Activated naive CD8-positive, alpha-beta T cell treated with anti-CD3 and anti-CD28 coated beads for 36 hours (primary cell): Measurements from ENCODE around the gene PTAR1. TPM values are rescaled to one million over a fixed set of nuclear protein-coding genes. Genes with fewer than 3 reads are reported as not detected.

ENCODE experiments used
- DNase-seq: peaks from one replicate; pipeline ENCODE4 v3.0.0; 2021
- H3K27ac Mint-ChIP-seq: one replicate; pipeline ENCODE4 v1.8.0; 2022; ENCODE audit warnings: mild to moderate bottlenecking, moderate library complexity, mixed read lengths
- H3K27me3 Mint-ChIP-seq: one replicate; pipeline ENCODE4 v1.8.0; 2022; ENCODE audit warnings: mild to moderate bottlenecking, mixed read lengths
- H3K36me3 Mint-ChIP-seq: one replicate; pipeline ENCODE4 v1.8.0; 2021; ENCODE audit warnings: mild to moderate bottlenecking, mixed read lengths
- H3K4me1 Mint-ChIP-seq: one replicate; pipeline ENCODE4 v1.8.0; 2021; ENCODE audit warnings: mixed read lengths
- H3K4me3 Mint-ChIP-seq: one replicate; pipeline ENCODE4 v1.8.0; 2022; ENCODE audit warnings: mild to moderate bottlenecking, moderate library complexity, mixed read lengths
- H3K9me3 Mint-ChIP-seq: one replicate; pipeline ENCODE4 v1.8.0; 2022; ENCODE audit warnings: mixed read lengths
- total RNA-seq, 2 experiments: library from RNA; stranded (reverse); gene quantifications; one replicate each; pipeline ENCODE4 v1.2.3, GENCODE V29; 2021

The PTAR1 gene
- total RNA-seq, 2 experiments from 2014 or later: 27.1 to 27.7 TPM

DNA sequence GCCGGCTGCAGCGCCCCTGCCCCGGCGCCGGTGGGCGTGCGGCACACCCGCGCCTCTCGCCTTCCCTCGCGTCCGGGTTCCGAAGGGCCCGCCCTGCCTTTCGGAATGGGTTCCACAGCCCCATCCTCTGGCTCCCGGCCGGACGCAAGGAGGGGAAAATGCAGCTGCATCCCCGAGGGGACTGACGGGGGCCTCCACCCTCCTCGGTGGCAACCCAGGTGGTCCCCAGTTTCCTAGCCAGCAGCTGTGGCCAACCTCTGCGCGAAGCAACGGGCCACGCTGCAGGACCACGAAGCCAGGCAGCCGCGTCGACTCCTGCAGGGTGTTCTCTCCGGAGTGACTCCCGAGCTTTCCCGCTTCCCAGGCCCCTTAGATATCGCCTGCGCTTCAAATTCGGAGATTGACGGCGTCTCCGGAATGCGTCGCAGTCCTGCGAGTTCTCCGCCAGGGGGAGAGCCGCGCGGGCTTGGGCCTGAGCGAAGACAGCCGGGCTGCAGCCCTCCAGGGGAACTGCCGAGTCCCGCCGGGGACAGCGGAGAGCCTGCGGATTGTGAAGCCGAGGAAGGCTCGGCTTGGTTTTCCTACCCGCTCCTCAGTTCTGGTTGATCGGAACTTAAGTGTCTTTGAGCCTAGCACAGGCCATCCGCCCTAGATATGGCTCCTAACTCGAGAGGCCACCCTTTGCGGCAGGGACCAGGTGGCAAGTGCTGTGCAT, 87.1 kb downstream of the PTAR1 start:
- DNase-seq: peak; percentile 79
- H3K4me3 Mint-ChIP-seq: peak overlapping the region; percentile 73
- peaks cover 5% of the 10 kb centered on the region for H3K4me1 Mint-ChIP-seq
- H3K36me3 Mint-ChIP-seq: no peaks in the 10 kb centered on the region
- peak overlapping the region; percentile 14 for H3K27ac Mint-ChIP-seq
- H3K9me3 Mint-ChIP-seq: no peaks in the 10 kb centered on the region
- peaks cover 25% of the 10 kb centered on the region for H3K27me3 Mint-ChIP-seq

- peak within 1 kb of the TSS; percentile 14 for H3K27ac Mint-ChIP-seq
- H3K27me3 Mint-ChIP-seq: peaks cover 25% of the 10 kb centered on the region
- no peaks in the 10 kb centered on the region for H3K9me3 Mint-ChIP-seq
Measured at GRCh38 chr9:69671879-69672595, 87.8 kb downstream of the PTAR1 start, which contains the start of gene APBA1. TSS of gene APBA1 (minus strand) at chr9:69672371.

DNA sequence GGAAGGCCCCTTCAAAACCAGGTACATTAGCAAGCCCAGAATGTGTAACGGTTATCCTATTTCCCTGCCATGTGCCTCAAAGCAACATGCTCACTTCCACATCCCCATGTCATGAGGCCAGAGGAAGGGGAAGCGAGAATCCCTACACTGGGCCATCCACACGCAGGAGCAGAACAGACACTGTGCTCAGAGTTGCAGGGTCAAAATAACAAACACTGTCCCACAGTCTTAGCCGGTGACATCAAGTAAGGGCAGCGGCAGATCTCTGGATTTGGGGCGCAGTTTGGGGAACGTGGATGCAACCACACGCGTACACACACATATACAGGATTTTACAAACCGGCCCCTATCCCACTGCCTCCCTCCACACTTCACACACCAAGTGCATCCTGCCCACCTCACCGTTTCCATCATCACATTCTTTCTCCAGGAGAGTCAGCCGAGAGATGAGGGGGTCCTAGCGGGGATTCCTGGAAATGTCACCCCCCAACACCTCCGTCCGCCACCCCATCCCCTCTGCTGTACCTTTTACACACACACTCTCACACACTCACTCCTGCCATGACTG, 88.4 kb downstream of the PTAR1 start:
- Mint-ChIP-seq H3K27ac (no peak overlapping the region), H3K36me3 (no peaks in the 10 kb centered on the region), H3K4me3 (peak overlapping the region; percentile 23), H3K27me3 (peaks cover 25% of the 10 kb centered on the region), H3K9me3 (no peaks in the 10 kb centered on the region), H3K4me1 (peaks cover 5% of the 10 kb centered on the region)
- no peak for DNase-seq

More at GRCh38 chr9:69671879-69672595, 87.8 kb downstream of the PTAR1 start, which contains the start of gene APBA1:
- peak; percentile 64 for DNase-seq
- H3K4me3 Mint-ChIP-seq: peak within 1 kb of the TSS; percentile 73
- peaks cover 5% of the 10 kb centered on the region for H3K4me1 Mint-ChIP-seq
- no peaks in the 10 kb centered on the region for H3K36me3 Mint-ChIP-seq

DNA sequence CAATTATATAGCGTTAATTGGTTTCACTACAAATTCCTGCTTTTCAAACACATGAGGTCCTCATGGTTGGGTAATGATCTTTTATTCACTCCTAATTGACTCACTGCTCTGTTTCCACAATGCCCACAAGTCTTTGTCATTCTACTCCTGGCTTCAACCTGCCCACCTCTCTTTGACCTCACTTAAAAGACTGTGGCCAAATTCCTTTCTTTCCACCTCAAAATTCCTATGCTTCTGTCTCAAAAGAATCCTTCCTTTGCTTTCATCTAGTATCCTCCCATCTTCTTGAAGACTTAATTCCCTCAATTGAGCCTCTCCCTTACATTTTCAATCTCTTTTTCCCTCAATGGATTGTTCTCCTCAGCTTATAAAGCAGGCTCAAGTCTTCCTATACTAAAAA, 92.5 kb downstream of the PTAR1 start:
- no peak for DNase-seq
- peaks cover 3% of the 10 kb centered on the region for H3K4me1 Mint-ChIP-seq
- H3K9me3 Mint-ChIP-seq: no peaks in the 10 kb centered on the region
- no peaks in the 10 kb centered on the region for H3K36me3 Mint-ChIP-seq
- no peak overlapping the region for H3K27ac Mint-ChIP-seq
- no peak overlapping the region for H3K4me3 Mint-ChIP-seq
- H3K27me3 Mint-ChIP-seq: peaks cover 23% of the 10 kb centered on the region

- no peaks in the 10 kb centered on the region for H3K9me3 Mint-ChIP-seq
- no peak overlapping the region for H3K4me3 Mint-ChIP-seq
- peaks cover 19% of the 10 kb centered on the region for H3K27me3 Mint-ChIP-seq
- no peak overlapping the region for H3K27ac Mint-ChIP-seq
- H3K4me1 Mint-ChIP-seq: no peaks in the 10 kb centered on the region
- no peaks in the 10 kb centered on the region for H3K36me3 Mint-ChIP-seq
- DNase-seq: no peak
Measured at GRCh38 chr9:69660304-69660703, 99.5 kb downstream of the PTAR1 start.

Other genes with a start within 250 kb of the PTAR1 start
- under 1 TPM; 0.08 to 0.23 TPM for gene APBA1, start 87.6 kb downstream of the PTAR1 start, total RNA-seq
- gene CFAP95, start 60.8 kb upstream of the PTAR1 start, total RNA-seq: 1 to 10 TPM; 3.1 to 4.7 TPM